ENCODE data around the gene KDM7A.
"Not testable (repeated sequence)": the region's sequence is repeated elsewhere in the genome, so short reads cannot be mapped to it uniquely, and the experiment has no call there.

Gene KDM7A

GRCh38 chr7:140200061-140200989 lies 23.5 kb upstream of the KDM7A start:
- peak; percentile 78 for DNase-seq (ENCODE audit: low read depth, low spot score)

- no peak for DNase-seq (ENCODE audit: low read depth, low spot score)
Observed at GRCh38 chr7:140197938-140198337, 21.2 kb upstream of the KDM7A start.

GRCh38 chr7:140197218-140197890 lies 20.6 kb upstream of the KDM7A start:
- no peak for DNase-seq (ENCODE audit: low read depth, low spot score)

- DNase-seq (ENCODE audit: low read depth, low spot score): no peak
Observed at GRCh38 chr7:140196361-140197217, 19.8 kb upstream of the KDM7A start.

- no peak for DNase-seq (ENCODE audit: low read depth, low spot score)
Observed at GRCh38 chr7:140195859-140196258, 19.1 kb upstream of the KDM7A start.

- DNase-seq (ENCODE audit: low read depth, low spot score): no peak
Observed at GRCh38 chr7:140192620-140193019, 15.8 kb upstream of the KDM7A start.

GRCh38 chr7:140192176-140192575 lies 15.4 kb upstream of the KDM7A start:
- DNase-seq (ENCODE audit: low read depth, low spot score): peak; percentile 23

- no peak for DNase-seq (ENCODE audit: low read depth, low spot score)
Observed at GRCh38 chr7:140190588-140190987, 13.8 kb upstream of the KDM7A start.

GRCh38 chr7:140189917-140190316 lies 13.1 kb upstream of the KDM7A start:
- no peak for DNase-seq (ENCODE audit: low read depth, low spot score)

- DNase-seq (ENCODE audit: low read depth, low spot score): no peak
Observed at GRCh38 chr7:140182917-140183316, 6.1 kb upstream of the KDM7A start.

- DNase-seq (ENCODE audit: low read depth, low spot score): no peak
Observed at GRCh38 chr7:140179339-140179738, 2.6 kb upstream of the KDM7A start.

GRCh38 chr7:140176122-140176701 lies 571 bp downstream of the KDM7A start:
- DNase-seq (ENCODE audit: low read depth, low spot score): no peak

GRCh38 chr7:140175221-140176121 lies 1.3 kb downstream of the KDM7A start:
- DNase-seq (ENCODE audit: low read depth, low spot score): peak; percentile 96

GRCh38 chr7:140174217-140174616 lies 2.6 kb downstream of the KDM7A start:
- no peak for DNase-seq (ENCODE audit: low read depth, low spot score)

- DNase-seq (ENCODE audit: low read depth, low spot score): no peak
Observed at GRCh38 chr7:140170375-140170774, 6.4 kb downstream of the KDM7A start.

GRCh38 chr7:140168816-140169215 lies 8.0 kb downstream of the KDM7A start:
- DNase-seq (ENCODE audit: low read depth, low spot score): no peak

- DNase-seq (ENCODE audit: low read depth, low spot score): no peak
Observed at GRCh38 chr7:140165422-140165821, 11.4 kb downstream of the KDM7A start.

- not testable (repeated sequence) for DNase-seq (ENCODE audit: low read depth, low spot score)
Observed at GRCh38 chr7:140162081-140162480, 14.7 kb downstream of the KDM7A start.

GRCh38 chr7:140161047-140161446 lies 15.7 kb downstream of the KDM7A start:
- DNase-seq (ENCODE audit: low read depth, low spot score): no peak

GRCh38 chr7:140160308-140160707 lies 16.5 kb downstream of the KDM7A start:
- peak; percentile 85 for DNase-seq (ENCODE audit: low read depth, low spot score)

Measured in ELF-1 (cell line).